HG02840 (cell line): ENCODE data around the gene SHROOM4.

Experiments
- ATAC-seq: cut with Tn5 transposase; IDR thresholded peaks from one replicate; pipeline ENCODE4 v1.9.1; 2021; ENCODE audit warnings: mild to moderate bottlenecking, moderate library complexity, moderate number of reproducible peaks; ENCODE audit not compliant: unreplicated experiment, low FRiP score

SHROOM4 gene

DNA sequence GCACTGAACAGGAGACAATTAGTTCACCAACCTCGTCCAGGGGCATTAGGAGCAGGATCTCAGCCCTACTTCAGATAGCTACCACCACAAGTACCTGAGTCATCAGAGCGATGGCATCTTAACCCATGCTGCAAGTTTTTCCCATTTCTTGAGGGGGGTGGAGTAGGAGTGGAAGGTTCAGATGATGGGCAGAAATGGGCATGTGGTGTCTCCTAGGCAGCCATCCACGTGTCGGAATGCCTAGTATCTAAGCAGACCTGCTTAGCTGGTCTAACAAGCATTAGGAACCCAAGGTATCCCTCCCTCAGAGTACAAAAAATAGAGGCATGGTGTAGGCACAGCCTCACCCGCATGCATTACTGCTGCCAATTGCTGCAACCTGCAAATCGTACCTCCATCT lies 184.2 kb downstream of the SHROOM4 start:
- ATAC-seq = no peak

DNA sequence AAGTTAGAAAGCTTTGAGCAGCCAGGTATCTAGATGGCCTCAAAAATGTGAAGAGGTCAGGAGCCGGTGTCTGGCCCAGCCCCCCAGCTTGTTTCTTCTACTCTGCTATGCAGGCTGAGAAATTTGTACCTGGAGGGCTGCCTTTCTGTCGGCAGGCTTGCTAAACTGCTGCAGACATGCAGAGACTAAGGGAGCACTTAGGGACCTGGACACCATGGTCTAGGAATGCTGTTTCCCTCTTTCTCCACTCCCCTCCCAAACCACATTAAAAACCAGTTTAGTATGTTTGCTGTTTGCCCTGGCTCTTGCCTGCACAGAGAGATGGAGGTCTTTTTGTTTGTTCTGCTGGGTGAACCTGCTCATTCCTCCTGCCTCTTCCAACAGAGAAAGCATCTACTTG lies 186.3 kb downstream of the SHROOM4 start:
- no peak for ATAC-seq

DNA sequence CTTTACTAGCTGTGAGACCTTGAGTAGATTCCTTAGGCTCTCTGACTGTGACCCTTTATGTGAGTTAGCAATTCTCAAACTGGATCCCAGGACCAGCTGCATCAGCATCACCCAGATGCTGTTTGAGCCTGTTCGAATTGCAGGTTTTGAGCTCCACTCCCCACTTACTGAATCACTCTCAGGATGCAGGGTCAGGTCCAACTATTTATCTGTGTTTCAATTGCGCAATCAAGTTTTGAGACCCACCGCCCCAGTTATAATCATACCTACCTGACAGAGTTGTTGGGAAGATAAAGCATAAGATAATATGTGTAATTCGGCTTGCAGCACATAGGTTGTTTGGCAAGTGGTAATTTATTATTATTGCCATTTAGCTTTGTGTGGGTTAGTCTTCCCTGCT lies 187.6 kb downstream of the SHROOM4 start:
- ATAC-seq = no peak

DNA sequence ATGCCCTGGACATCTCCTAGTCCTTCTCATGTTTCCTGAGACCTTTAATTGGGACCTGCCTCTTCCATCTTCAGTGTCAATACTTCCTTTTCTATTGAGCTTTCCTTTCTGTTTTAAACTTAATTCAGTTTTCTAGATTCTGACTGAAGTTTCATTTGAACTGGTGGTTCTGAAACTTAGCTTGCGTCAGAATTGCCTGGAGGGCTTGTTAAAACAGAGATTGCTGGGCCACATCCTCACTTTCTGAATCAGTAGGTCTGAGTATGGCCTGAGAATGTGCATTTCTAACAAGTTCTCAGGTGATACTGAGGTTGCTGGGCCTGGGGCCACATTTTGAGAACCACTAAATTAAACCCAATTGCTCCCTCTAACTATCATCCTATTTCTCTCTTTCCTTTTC lies 191.2 kb downstream of the SHROOM4 start:
- no peak for ATAC-seq

DNA sequence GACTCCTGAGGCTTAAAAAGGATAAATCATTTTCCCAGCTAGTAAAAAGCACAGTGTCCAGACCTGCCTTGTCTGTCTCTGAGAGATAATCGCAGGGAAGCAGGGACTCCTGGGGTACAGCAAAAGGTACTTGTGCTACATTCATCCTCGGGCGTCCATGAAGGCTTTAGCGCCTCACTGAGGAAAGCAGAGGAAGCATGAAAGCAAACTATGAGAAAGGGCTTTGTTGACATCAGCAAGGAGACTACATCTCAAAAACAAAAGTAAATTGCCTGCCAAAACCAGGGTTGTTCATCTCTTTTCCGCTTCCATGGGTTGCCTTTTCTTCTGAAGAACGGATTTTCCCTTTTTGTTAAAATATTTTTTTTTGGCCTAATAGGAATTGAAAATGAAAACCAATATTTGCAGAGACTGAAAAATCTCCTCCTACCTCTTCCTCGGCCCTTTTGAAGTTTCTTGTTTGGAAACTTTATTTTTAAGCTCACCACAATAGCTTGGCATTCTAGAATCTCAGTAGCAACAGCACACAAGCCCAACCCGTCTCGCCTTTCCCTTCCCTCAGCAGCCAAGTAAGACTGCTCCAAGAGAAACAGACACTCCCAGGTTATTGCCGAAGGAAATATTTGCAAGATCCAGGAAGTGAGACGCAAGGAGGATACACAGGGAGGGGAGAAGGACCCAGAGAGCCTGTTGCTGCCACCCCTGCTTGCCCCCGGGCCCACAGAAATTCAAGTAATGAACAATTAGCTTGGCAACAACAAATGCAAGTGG lies 195.0 kb downstream of the SHROOM4 start:
- no peak for ATAC-seq

DNA sequence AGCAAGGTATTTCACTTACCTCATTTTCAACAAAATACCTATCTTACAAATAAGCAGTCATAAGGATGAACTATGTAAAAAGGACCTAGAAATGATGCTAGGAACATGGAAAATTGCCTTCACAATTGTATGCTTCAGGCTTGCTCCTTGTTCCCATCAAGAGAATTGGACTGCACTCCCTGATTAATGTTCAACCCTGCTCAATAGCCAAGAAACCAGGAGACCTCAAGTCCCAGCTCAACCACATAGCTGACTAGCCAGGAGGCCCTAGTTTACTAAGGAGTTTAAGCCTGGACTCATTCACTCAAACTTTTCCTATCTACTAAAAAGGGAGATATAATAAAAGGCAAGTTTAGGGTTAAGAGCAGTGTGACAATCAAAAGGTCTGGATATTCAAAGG lies 196.8 kb downstream of the SHROOM4 start:
- ATAC-seq = no peak

DNA sequence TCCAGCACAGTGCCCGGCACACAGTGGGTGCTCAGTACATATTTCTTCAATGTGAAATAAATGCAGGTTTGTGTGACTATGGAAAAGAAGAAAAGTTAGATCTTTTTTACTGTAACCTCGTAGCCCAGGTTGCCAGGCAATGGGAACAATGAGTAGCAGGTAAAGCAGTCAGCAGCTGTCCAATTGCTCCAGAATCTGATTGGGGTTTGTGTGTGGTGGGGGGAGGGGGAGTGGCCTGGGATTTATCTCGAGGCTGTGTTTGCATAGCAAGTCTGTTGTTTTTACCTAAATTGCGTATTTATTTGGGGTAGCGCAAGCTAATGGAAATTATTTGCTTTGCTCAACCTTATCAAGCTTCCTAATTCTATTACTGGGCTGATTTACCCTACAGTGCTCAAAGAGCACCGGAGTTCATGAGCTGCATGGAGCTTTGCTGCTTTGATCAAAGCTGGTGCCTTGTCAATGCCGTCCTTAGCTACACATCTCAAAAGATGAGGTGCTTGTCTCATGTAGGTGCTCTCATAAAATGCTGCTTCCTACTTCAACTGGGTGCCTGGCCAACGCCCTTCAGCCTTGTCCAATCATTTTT lies 198.3 kb downstream of the SHROOM4 start:
- ATAC-seq = no peak

DNA sequence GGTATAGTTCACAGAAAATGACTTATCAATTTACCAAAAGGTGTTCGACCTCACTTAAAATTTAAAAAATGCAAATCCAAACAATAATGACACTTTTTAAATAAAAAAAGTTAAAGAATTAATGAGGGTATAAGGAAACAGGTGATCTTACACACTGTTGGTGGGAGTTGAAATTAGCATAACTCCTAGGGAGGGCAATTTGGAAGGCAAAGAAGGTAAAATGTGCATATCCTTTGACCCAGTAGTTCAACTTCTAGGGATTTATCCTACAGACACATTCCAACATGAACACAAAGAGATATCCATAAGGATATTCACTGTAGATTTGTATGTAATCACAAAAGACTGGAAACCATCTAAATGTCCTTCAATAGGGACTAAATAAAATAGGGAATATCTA lies 199.5 kb downstream of the SHROOM4 start:
- no peak for ATAC-seq

DNA sequence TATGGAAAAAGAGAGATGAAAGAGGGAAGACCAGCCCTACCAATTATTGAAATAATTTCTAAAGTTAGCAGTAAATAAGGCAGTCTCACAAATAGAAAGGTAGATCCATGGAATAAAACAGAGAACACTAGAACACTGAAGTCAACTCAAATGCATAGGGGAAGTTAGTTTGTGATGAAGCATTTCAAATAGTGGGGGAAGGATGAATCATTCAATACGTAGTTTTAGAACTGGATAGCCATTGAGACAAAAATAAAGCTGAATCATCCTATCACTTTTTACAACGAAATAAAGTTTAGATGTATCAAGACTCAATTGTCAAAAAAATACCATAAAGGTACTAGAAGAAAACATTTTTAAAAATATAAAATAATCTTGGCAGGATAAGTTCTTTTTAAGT lies 200.1 kb downstream of the SHROOM4 start:
- ATAC-seq = no peak

DNA sequence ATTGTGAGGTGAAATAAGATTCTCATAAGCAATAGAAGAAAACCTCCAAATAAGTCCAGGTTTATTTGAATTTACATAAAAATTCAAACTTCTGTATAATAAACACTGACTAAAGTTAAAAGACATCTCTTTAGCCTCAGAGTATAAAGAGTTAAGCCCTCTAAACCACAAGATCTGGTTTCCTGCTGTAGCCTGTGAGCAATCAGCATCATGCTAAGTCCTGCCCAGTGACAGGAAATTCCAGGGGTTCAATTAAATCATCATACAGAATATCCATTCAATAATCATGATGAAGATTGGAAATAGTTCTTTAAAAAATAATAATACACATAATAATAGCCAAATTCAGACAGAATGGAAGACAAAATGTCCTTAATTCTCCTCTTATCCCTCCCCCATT lies 204.2 kb downstream of the SHROOM4 start:
- no peak for ATAC-seq

DNA sequence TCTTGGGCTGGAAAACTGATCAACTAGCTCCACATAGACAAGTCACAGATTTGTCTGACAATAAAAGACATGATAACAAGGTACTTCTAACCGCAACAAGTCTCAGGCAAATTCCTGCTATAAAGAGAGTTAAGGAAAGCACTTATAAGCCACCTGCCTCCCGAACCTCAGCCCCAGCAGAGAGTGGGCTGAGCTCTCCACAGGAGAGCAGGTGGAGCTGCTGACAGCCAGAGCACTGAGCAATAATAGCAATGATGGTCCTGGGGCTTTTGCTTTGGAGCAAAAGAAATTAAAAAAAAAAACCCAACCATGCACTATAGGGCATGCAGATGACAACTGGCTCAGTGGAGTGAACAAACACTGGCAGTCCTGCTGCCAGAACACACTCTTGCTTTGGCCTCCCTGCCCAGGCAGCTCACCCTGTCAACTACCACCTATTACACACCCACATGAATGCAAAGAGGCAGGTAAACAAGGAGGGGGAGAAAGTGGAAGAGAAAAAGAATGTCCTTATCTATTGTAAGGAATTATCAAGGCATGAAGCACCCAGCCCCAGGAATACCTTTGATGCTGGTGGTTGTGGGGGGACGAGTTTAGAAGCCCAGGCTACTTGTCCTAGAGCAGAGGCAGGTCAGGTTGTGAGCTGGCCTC lies 207.6 kb downstream of the SHROOM4 start:
- no peak for ATAC-seq

DNA sequence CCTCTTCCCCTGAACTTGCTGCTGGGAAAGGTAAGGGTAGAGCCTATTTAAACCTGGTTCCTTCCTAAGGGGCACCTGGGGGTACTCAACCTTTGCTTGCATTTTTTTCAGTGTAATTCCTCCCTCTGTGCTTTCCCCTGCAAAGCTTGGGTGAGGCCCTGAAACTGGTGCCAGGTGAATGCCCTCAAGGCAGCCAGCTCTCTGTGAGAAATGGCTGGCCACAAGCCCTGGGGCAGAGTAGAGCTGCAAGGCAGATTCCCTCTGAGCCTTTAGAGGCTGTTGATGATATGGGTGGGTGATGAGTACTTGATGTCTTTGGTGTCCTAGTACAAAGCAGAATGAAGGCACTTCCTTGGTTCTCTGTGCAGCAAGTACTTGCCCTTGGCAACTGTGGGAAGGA lies 217.9 kb downstream of the SHROOM4 start:
- ATAC-seq = no peak

DNA sequence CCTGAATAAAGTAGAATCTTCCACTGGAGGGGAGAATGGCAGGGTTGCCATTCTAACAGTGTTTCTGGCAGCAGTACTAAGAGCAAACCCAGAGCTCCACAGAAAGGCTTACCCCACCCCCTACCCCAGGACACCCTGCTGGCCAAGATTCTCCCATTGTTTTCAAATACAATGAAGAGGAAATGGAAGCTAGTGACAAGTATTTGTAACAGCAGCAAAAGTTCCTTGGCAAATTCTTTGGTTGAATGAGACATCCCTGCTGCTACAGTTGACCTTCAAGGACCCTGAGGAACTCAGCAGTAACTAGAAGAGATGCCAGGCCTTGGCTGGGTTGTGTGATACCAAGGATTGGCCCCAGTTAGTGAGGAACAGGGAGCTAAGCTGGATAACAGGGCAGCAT lies 219.2 kb downstream of the SHROOM4 start:
- no peak for ATAC-seq

DNA sequence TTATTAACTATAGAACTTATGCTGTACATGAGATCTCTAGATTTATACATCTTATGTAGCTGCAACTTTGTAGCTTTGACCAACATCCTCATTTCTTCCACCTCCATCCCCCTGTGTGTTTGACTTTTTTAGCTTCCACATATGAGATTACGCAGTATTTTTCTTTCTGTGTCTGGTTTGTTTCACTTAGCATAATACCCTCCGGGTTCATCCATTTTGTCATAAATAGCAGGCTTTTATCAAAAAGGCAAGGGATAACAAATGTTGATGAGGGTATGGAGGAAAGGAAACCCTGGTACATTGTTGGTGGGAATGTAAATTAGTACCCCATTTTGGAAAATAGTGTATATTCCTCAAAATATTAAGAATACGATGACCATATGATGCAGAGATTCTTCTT lies 227.0 kb downstream of the SHROOM4 start:
- no peak for ATAC-seq

DNA sequence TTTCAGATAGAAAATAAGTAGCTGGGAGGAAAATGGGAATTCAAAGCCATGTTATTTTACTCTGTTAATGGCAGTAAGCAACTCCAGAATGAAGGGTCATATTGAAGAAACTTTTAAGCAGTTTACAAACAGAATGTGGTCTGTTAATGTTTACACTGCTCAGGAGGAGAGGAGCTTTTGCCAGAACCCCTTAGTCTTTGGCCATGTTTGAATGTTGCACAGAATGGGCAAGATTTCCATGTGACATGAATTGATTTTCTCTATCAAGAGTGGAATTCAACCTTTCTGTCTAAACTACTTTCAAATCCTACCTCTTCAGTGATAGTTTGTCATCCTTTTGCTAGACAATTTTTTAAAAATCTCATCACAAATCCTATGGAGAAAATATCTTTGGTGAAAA lies 227.6 kb downstream of the SHROOM4 start:
- no peak for ATAC-seq

DNA sequence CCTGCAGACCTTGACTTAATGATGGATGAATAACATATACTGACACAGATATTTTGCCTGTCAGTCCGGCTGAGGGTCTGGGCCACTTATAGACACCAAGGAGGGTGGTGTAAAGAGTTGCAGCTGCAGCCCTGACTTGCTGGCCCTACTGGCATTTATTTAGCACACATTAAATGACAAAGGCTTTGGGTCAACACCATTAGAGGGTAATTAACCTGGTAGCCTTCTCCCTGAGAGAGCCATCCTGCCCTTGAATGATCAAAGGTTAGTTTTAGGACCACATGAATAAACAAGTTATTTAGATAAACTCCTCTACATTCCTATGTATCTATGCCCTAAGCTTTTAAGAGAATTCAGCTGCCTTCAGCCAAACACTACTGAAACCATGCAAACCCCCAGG lies 232.6 kb downstream of the SHROOM4 start:
- ATAC-seq = no peak

DNA sequence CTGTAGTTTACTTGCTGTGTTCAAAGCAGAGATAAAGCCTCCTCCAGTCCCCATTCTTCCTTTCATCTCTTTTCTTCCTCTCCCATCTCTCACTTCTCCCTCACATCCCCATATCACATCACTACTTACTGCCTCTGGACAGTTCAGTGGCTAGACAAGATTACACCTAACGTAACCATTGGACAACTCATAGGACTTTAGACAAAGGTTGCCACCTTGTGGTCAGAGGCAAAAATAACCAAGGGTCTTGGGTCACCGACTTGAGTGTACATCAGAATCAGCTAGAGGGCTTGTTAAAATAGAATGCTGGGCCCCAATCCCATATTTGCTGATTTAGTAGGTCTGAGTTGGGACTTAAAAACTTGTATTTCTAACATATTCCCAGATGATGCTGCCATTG lies 234.0 kb downstream of the SHROOM4 start:
- no peak for ATAC-seq

DNA sequence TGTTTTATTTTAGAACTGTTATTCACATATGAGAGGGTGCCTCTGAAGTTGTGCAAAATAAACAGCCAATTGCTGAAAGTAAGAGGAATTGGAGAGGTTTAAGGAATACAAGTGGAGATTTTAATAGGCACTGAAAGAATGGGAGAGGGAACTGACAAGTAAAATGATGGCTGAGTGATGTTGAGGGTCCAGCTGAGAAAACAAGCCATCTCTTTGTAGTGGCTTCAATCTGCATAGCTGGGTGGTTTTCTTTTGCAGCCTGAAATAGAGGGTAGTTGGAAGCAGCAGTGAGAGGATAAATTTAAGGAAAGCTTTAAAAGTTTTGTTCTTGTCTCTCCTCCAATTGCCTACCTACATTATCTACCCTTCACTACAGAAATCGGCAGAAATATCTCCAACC lies 236.7 kb downstream of the SHROOM4 start:
- ATAC-seq = no peak

DNA sequence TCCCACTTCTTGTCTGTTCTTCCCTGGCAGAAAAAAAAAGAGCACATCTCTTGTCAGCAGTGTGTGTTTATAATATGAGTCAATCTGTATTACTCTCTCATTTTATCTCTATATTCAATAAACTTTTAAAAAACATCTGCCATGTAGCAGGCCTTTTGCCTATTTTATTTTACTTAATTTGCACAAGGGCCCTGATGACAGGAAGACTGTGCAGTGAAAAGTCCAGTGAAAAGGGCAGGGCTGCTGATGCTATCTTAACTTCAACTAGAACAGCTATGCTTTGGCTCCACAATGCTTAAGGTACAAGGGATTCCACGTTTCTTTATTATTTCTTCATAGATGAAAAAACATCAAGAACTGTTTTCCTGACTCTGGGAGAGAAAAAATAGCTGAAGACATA lies 246.4 kb downstream of the SHROOM4 start:
- no peak for ATAC-seq

DNA sequence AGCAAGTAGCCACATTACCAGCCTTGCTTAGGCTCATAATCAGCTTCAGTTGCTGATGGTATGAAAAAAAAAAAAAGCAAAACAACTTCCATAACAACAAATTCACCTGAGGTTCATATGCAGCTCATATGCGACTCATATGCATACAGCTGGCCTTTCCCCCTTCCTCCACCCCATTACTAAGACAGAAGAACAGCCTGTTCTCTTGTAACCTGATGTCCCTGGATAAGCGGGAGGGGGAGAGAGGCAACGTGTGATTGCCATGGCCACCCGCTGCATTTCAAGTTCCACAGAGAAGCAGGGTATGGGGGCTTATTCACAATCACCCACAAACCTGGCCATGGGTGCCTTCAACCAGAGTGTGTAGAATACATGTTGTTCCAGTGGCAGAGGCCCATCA lies 248.3 kb downstream of the SHROOM4 start:
- no peak for ATAC-seq
